G401.6 (cell line): ENCODE results near the gene AQP2.
"Not testable (repeated sequence)": the region's sequence is repeated elsewhere in the genome, so short reads cannot be mapped to it uniquely, and the experiment has no call there.

Experiments used
- FAIRE-seq: peaks from 2 replicates; lab custom pipeline; 2012; peaks lifted over from hg19 to GRCh38; lab: Jason Lieb, UNC

The AQP2 gene

GRCh38 chr12:49969651-49970429 lies 19.3 kb downstream of the AQP2 start:
- FAIRE-seq: no peak

GRCh38 chr12:49970658-49971057 lies 20.1 kb downstream of the AQP2 start:
- FAIRE-seq: no peak

GRCh38 chr12:49971141-49971540 lies 20.6 kb downstream of the AQP2 start:
- FAIRE-seq: no peak

GRCh38 chr12:49972129-49972528 lies 21.6 kb downstream of the AQP2 start:
- no peak for FAIRE-seq

GRCh38 chr12:49972641-49973360 lies 22.3 kb downstream of the AQP2 start, which contains the start of gene AQP6:
Gene AQP6, plus strand, starts transcription at chr12:49972947. Its CDS starts 227 bp downstream, at chr12:49973174.
- FAIRE-seq: no peak

GRCh38 chr12:49973361-49973830 lies 22.9 kb downstream of the AQP2 start:
- FAIRE-seq: no peak

GRCh38 chr12:49974231-49974675 lies 23.7 kb downstream of the AQP2 start:
- FAIRE-seq: no peak

GRCh38 chr12:49974677-49975317 lies 24.3 kb downstream of the AQP2 start:
- FAIRE-seq: no peak

- FAIRE-seq: no peak
These were observed 24.8 kb downstream of the AQP2 start for GRCh38 chr12:49975318-49975761.

GRCh38 chr12:49976557-49976956 lies 26.0 kb downstream of the AQP2 start:
- FAIRE-seq: no peak

GRCh38 chr12:49978125-49978524 lies 27.6 kb downstream of the AQP2 start:
- FAIRE-seq: no peak

GRCh38 chr12:49979016-49979586 lies 28.6 kb downstream of the AQP2 start:
- FAIRE-seq: no peak

GRCh38 chr12:49979791-49980190 lies 29.3 kb downstream of the AQP2 start:
- no peak for FAIRE-seq

- no peak for FAIRE-seq
These were observed 30.2 kb downstream of the AQP2 start for GRCh38 chr12:49980501-49981349.

GRCh38 chr12:49982246-49983087 lies 31.9 kb downstream of the AQP2 start:
- no peak for FAIRE-seq

- FAIRE-seq: no peak
These were observed 33.4 kb downstream of the AQP2 start for GRCh38 chr12:49983892-49984291.

GRCh38 chr12:49984476-49985359 lies 34.2 kb downstream of the AQP2 start:
- no peak for FAIRE-seq

GRCh38 chr12:49985981-49986380 lies 35.4 kb downstream of the AQP2 start:
- FAIRE-seq: no peak

- FAIRE-seq: not testable (repeated sequence)
These were observed 35.9 kb downstream of the AQP2 start for GRCh38 chr12:49986476-49986875.
